Breast epithelium (tissue), 4 donors: ENCODE measurements around the gene PTPN9. TPM values are rescaled to one million over a fixed set of nuclear protein-coding genes. Genes with fewer than 3 reads are reported as not detected.

ENCODE experiments used
- DNase-seq, 2 donors: peaks; one replicate each; pipeline ENCODE4 v3.0.0-alpha.2; 2019; ENCODE audit warnings: low spot score in 2 of 2
- H3K27ac ChIP-seq, 2 donors: fragments of 200-600 bp; sonication (generic) in 1 of 2; one replicate each; pipeline ENCODE4 v1.5.1; 2016 to 2019; ENCODE audit warnings: mild to moderate bottlenecking in 1 of 2
- H3K27me3 ChIP-seq, 2 donors: fragments of 200-600 bp; sonication (generic) in 1 of 2; one replicate each; pipeline versions ENCODE4 v1.5.1 to v1.6.0; 2017 to 2019; ENCODE audit warnings: control low read depth in 1 of 2, mild to moderate bottlenecking in 1 of 2
- H3K36me3 ChIP-seq: fragments of 200-600 bp; one replicate; pipeline ENCODE4 v1.5.1; 2019
- H3K4me1 ChIP-seq, 2 donors: fragments of 200-600 bp; sonication (generic); one replicate each; pipeline ENCODE4 v1.5.1; 2016 to 2019; ENCODE audit warnings: control low read depth in 1 of 2
- H3K4me3 ChIP-seq, 3 donors: fragments of 200-600 bp; sonication (generic); 1 replicate in 2 of 3; 2 replicates in 1 of 3; pipeline ENCODE4 v1.5.1; 2016 to 2019; ENCODE audit warnings: mild to moderate bottlenecking in 3 of 3, moderate library complexity in 2 of 3
- H3K9me3 ChIP-seq, 2 donors: fragments of 200-600 bp; sonication (generic) in 1 of 2; one replicate each; pipeline ENCODE4 v1.5.1; 2016 to 2019; ENCODE audit warnings: control low read depth in 1 of 2
- POLR2A ChIP-seq: fragments of 450-650 bp; IDR thresholded peaks from one replicate; pipeline ENCODE4 v1.6.1; 2016; ENCODE audit warnings: antibody characterized with exemption, mild to moderate bottlenecking, moderate library complexity
- POLR2AphosphoS5 ChIP-seq, 3 donors: sonication (generic); formaldehyde crosslinking; IDR thresholded peaks; one replicate each; pipeline ENCODE4 v1.6.1; 2017; ENCODE audit warnings: antibody characterized with exemption in 3 of 3
- intact Hi-C: fragments of 100-400 bp; cut with DNase I; formaldehyde crosslinking; loops from one replicate; pipeline ENCODE4 v1.15.1; 2023; ENCODE audit warnings: low total_unique reads
- total RNA-seq, 3 donors: library from RNA; depleted of rRNA; stranded (reverse); fragments of >200 nt; gene quantifications; one replicate each; pipeline ENCODE4 v1.1.0, GENCODE V29; 2016
- TF ChIP-seq, protein P1 (sequence below), 3 donors: fragments of 450-650 bp; IDR thresholded peaks; one replicate each; pipeline ENCODE4 v1.5.1; 2016 to 2017; ENCODE audit warnings: antibody characterized with exemption in 3 of 3, mild to moderate bottlenecking in 3 of 3, moderate library complexity in 3 of 3

PTPN9 gene
- total RNA-seq, 3 donors from 2014 or later: 16.2 to 23.9 (median 19.9) TPM

GRCh38 chr15:75620058-75620820 is 41.1 kb upstream of the PTPN9 start:
- H3K27ac ChIP-seq: peak overlapping the region; percentile 76 to 84
- peaks cover 0 to 5% of the 10 kb centered on the region in 2 donors for H3K4me1 ChIP-seq
- intact Hi-C loops: no loop called here
- no peak for DNase-seq
- no peaks in the 10 kb centered on the region for H3K36me3 ChIP-seq
- peak overlapping the region; percentile 28 to 54 (median 29) for H3K4me3 ChIP-seq
- no peaks in the 10 kb centered on the region for H3K27me3 ChIP-seq
- no peaks in the 10 kb centered on the region for H3K9me3 ChIP-seq
- TF ChIP-seq, protein P1, sequence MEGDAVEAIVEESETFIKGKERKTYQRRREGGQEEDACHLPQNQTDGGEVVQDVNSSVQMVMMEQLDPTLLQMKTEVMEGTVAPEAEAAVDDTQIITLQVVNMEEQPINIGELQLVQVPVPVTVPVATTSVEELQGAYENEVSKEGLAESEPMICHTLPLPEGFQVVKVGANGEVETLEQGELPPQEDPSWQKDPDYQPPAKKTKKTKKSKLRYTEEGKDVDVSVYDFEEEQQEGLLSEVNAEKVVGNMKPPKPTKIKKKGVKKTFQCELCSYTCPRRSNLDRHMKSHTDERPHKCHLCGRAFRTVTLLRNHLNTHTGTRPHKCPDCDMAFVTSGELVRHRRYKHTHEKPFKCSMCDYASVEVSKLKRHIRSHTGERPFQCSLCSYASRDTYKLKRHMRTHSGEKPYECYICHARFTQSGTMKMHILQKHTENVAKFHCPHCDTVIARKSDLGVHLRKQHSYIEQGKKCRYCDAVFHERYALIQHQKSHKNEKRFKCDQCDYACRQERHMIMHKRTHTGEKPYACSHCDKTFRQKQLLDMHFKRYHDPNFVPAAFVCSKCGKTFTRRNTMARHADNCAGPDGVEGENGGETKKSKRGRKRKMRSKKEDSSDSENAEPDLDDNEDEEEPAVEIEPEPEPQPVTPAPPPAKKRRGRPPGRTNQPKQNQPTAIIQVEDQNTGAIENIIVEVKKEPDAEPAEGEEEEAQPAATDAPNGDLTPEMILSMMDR (IDR thresholded peaks at IDR 0.05): no peak
- TF ChIP-seq POLR2AphosphoS5 (IDR thresholded peaks at IDR 0.05) (no peak), POLR2A (no peak)

GRCh38 chr15:75616766-75617165 is 37.7 kb upstream of the PTPN9 start:
- no peak overlapping the region for H3K4me3 ChIP-seq
- no peaks in the 10 kb centered on the region for H3K9me3 ChIP-seq
- TF ChIP-seq POLR2AphosphoS5 (IDR thresholded peaks at IDR 0.05): no peak
- TF ChIP-seq, protein P1 (IDR thresholded peaks at IDR 0.05): no peak
- no peak for TF ChIP-seq POLR2A
- peaks cover 0 to 5% of the 10 kb centered on the region in 2 donors for H3K4me1 ChIP-seq
- H3K27me3 ChIP-seq: no peaks in the 10 kb centered on the region
- no peak overlapping the region for H3K27ac ChIP-seq
- no peaks in the 10 kb centered on the region for H3K36me3 ChIP-seq
- intact Hi-C loops: loop anchor here (1.0 kb wide), 1 partner anchor 260 kb away; no protein-coding TSS in a partner anchor
- DNase-seq: no peak

- H3K27me3 ChIP-seq: no peaks in the 10 kb centered on the region
- H3K4me1 ChIP-seq: no peaks in the 10 kb centered on the region
- intact Hi-C loops: no loop called here
- H3K4me3 ChIP-seq: no peak overlapping the region
- DNase-seq: no peak
- no peaks in the 10 kb centered on the region for H3K9me3 ChIP-seq
- peaks cover 15% of the 10 kb centered on the region for H3K36me3 ChIP-seq
- no peak for TF ChIP-seq POLR2AphosphoS5 (IDR thresholded peaks at IDR 0.05)
- no peak for TF ChIP-seq POLR2A
- TF ChIP-seq, protein P1 (IDR thresholded peaks at IDR 0.05): no peak
- H3K27ac ChIP-seq: no peak overlapping the region
These were observed 27.9 kb upstream of the PTPN9 start for GRCh38 chr15:75606711-75607699.

DNA sequence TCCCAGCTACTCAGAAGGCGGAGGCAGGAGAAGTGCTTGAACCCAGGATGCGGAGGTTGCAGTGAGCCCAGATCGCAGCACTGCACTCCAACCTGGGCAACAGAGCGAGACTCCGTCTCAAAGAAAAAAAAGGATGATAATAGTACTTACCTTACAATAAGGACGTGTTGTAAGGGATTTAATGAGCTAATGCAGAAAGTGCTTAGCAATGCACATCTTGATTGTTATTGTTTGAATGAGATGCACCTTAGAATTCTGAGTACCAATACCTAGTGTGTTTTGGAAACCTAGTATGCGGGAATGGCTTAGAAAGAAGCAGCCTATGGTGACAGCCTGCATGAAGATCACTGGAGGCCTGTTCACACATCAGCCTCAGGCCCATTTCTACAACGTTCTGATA is 26.9 kb upstream of the PTPN9 start:
- Histone ChIP-seq H3K27ac (no peak overlapping the region), H3K36me3 (peaks cover 15% of the 10 kb centered on the region), H3K27me3 (no peaks in the 10 kb centered on the region), H3K4me1 (no peaks in the 10 kb centered on the region), H3K4me3 (no peak overlapping the region), H3K9me3 (no peaks in the 10 kb centered on the region)
- no peak for DNase-seq
- TF ChIP-seq, protein P1 (IDR thresholded peaks at IDR 0.05): no peak
- no peak for TF ChIP-seq POLR2AphosphoS5 (IDR thresholded peaks at IDR 0.05)
- intact Hi-C loops: no loop called here
